IMR-90 (cell line): ENCODE measurements around the gene PLXDC1. TPM values are rescaled to one million over a fixed set of nuclear protein-coding genes. Genes with fewer than 3 reads are reported as not detected.

Source experiments
- ATAC-seq: fragments of 200-7000 bp; cut with Tn5 transposase; 2 replicates; pipeline ENCODE4 v1.9.1; 2020; ENCODE audit warnings: low read depth, mild to moderate bottlenecking, moderate library complexity
- BruUV-seq: library from RNA; stranded (reverse); fragments of 400-500 nt; replicated peaks from 2 replicates; lab custom pipeline; 2021; lab: Mats Ljungman, UMichigan
- CTCF ChIA-PET: fragments of 300-600 bp; formaldehyde crosslinking; extraction: SDS; loops from one replicate; lab custom pipeline; 2021; ENCODE audit warnings: antibody characterized with exemption; lab: Yijun Ruan, JAX
- POLR2A ChIA-PET: fragments of 300-600 bp; sonication (Branson Sonifier 250); formaldehyde crosslinking; loops from one replicate; lab custom pipeline; 2022; ENCODE audit warnings: antibody characterized with exemption; ENCODE audit not compliant: unreplicated experiment; lab: Charles Lee
- DNase-seq: peaks from one replicate; pipeline ENCODE4 v3.0.0; 2013
- H2AFZ ChIP-seq: replicated peaks from 2 replicates; pipeline ENCODE3; 2013; ENCODE audit warnings: low read length, mild to moderate bottlenecking; ENCODE audit not compliant: poor library complexity
- H2AK5ac ChIP-seq: 2 replicates; pipeline ENCODE4 v1.6.1; 2013; ENCODE audit warnings: low read depth, low read length, inconsistent platforms
- H2AK9ac ChIP-seq: replicated peaks from 2 replicates; pipeline ENCODE3; 2013; ENCODE audit warnings: mild to moderate bottlenecking, low read depth, low read length, moderate library complexity; ENCODE audit not compliant: poor library complexity
- H2BK120ac ChIP-seq: 2 replicates; pipeline ENCODE4 v1.6.1; 2013; ENCODE audit warnings: low read depth, low read length, inconsistent platforms
- H2BK15ac ChIP-seq: 3 replicates; pipeline ENCODE4 v1.6.1; 2013; ENCODE audit warnings: low read depth, low read length, inconsistent platforms
- H2BK20ac ChIP-seq: 2 replicates; pipeline ENCODE4 v1.6.1; 2013; ENCODE audit warnings: low read depth, mild to moderate bottlenecking, inconsistent platforms, low read length, moderate library complexity
- H2BK5ac ChIP-seq: 2 replicates; pipeline ENCODE4 v1.6.1; 2013; ENCODE audit warnings: mild to moderate bottlenecking, low read depth, low read length, inconsistent platforms; ENCODE audit not compliant: poor library complexity, severe bottlenecking
- H3K14ac ChIP-seq: replicated peaks from 2 replicates; pipeline ENCODE4 v1.6.1; 2013; ENCODE audit warnings: low read depth, low read length, inconsistent platforms
- H3K18ac ChIP-seq: 2 replicates; pipeline ENCODE4 v1.6.1; 2013; ENCODE audit warnings: low read depth, low read length, control low read depth
- H3K23ac ChIP-seq: 2 replicates; pipeline ENCODE4 v1.6.1; 2013; ENCODE audit warnings: low read depth, low read length, inconsistent platforms
- H3K27ac ChIP-seq: 2 replicates; pipeline ENCODE4 v1.5.1; 2013; ENCODE audit warnings: mild to moderate bottlenecking, control low read depth, low read length; ENCODE audit not compliant: insufficient read depth
- H3K27me3 ChIP-seq: 2 replicates; pipeline ENCODE4 v1.6.1; 2013; ENCODE audit warnings: low read length; ENCODE audit not compliant: control insufficient read depth, insufficient read depth
- H3K36me3 ChIP-seq: 2 replicates; pipeline ENCODE4 v1.6.1; 2013; ENCODE audit warnings: low read length, mixed read lengths; ENCODE audit not compliant: control insufficient read depth, insufficient read depth
- H3K4ac ChIP-seq: 2 replicates; pipeline ENCODE4 v1.6.1; 2013; ENCODE audit warnings: low read depth, low read length, inconsistent platforms
- H3K4me1 ChIP-seq: 2 replicates; pipeline ENCODE4 v1.6.1; 2013; ENCODE audit warnings: low read length, mixed read lengths; ENCODE audit not compliant: control insufficient read depth, insufficient read depth
- H3K4me2 ChIP-seq: 2 replicates; pipeline ENCODE4 v1.6.1; 2013; ENCODE audit warnings: low read depth, mild to moderate bottlenecking, control low read depth, low read length, moderate library complexity
- H3K4me3 ChIP-seq: 2 replicates; pipeline ENCODE4 v1.5.1; 2013; ENCODE audit warnings: low read depth, mild to moderate bottlenecking, control low read depth, low read length, moderate library complexity; ENCODE audit not compliant: insufficient read depth
- H3K56ac ChIP-seq: 2 replicates; pipeline ENCODE4 v1.6.1; 2013; ENCODE audit warnings: low read length, inconsistent platforms; ENCODE audit not compliant: insufficient read depth; ENCODE audit errors: extremely low read depth
- H3K79me1 ChIP-seq, 2 experiments: 2 replicates each; pipeline ENCODE4 v1.6.1; 2013; ENCODE audit warnings: low read length in 2 of 2, inconsistent platforms in 1 of 2, low read depth in 1 of 2
- H3K9ac ChIP-seq: 2 replicates; pipeline ENCODE4 v1.6.1; 2013; ENCODE audit warnings: low read depth, low read length, control low read depth
- H3K9me1 ChIP-seq: 2 replicates; pipeline ENCODE4 v1.6.1; 2013; ENCODE audit warnings: low read length, inconsistent platforms; ENCODE audit not compliant: insufficient read depth
- H3K9me3 ChIP-seq: 2 replicates; pipeline ENCODE4 v1.6.1; 2013; ENCODE audit warnings: low read length; ENCODE audit not compliant: control insufficient read depth, insufficient read depth
- H4K20me1 ChIP-seq: 2 replicates; pipeline ENCODE4 v1.6.1; 2013; ENCODE audit warnings: low read length, inconsistent platforms; ENCODE audit not compliant: insufficient read depth
- H4K5ac ChIP-seq: 2 replicates; pipeline ENCODE4 v1.6.1; 2013; ENCODE audit warnings: mild to moderate bottlenecking, low read depth, low read length, control low read depth
- H4K8ac ChIP-seq, 2 experiments: 2 replicates each; pipeline ENCODE4 v1.6.1; 2013; ENCODE audit warnings: low read depth in 2 of 2, low read length in 2 of 2, control low read depth in 1 of 2, inconsistent platforms in 1 of 2
- H4K91ac ChIP-seq: 2 replicates; pipeline ENCODE4 v1.6.1; 2013; ENCODE audit warnings: low read depth, low read length, inconsistent platforms; ENCODE audit not compliant: insufficient read depth
- CEBPB ChIP-seq: IDR thresholded peaks from 2 replicates; pipeline ENCODE4 v1.6.1; 2012; ENCODE audit warnings: low read depth, low read length, improper control_type of control experiment
- CHD1 ChIP-seq: IDR thresholded peaks from 2 replicates; pipeline ENCODE4 v1.6.1; 2012; ENCODE audit warnings: low read depth, low read length, improper control_type of control experiment
- ELK1 ChIP-seq: fragments of 150-350 bp; IDR thresholded peaks from 2 replicates; pipeline ENCODE4 v1.6.1; 2016; ENCODE audit warnings: low read depth, mild to moderate bottlenecking, low read length, moderate library complexity, borderline replicate concordance
- FOS ChIP-seq: fragments of 150-350 bp; IDR thresholded peaks from 2 replicates; pipeline ENCODE4 v1.6.1; 2016; ENCODE audit warnings: low read depth, low read length
- MAFK ChIP-seq: IDR thresholded peaks from 2 replicates; pipeline ENCODE4 v1.6.1; 2012; ENCODE audit warnings: low read depth, low read length, improper control_type of control experiment
- RCOR1 ChIP-seq: IDR thresholded peaks from 2 replicates; pipeline ENCODE4 v1.6.1; 2012; ENCODE audit warnings: mild to moderate bottlenecking, low read length, improper control_type of control experiment; ENCODE audit not compliant: insufficient replicate concordance
- WGBS, 2 experiments: methylation state at CpG; one replicate each; pipeline versions ENCODE4 v1.1.5 to v1.1.7; 2013; ENCODE audit warnings: missing lambda C conversion rate in 2 of 2; ENCODE audit not compliant: insufficient read length in 1 of 2; ENCODE audit errors: extremely low coverage in 2 of 2; 5-methylcytosine and 5-hydroxymethylcytosine counted together
- dilution Hi-C: fragments of 300-500 bp; cut with HindIII; formaldehyde crosslinking; loops from one replicate; pipeline ENCODE4 v1.14.3; 2018; ENCODE audit warnings: low sequenced_read_pairs; ENCODE audit not compliant: unreplicated experiment
- in situ Hi-C: fragments of 300-500 bp; cut with MboI; formaldehyde crosslinking; loops from 3 replicates; pipeline ENCODE4 v1.14.3; 2019; ENCODE audit warnings: low sequenced_read_pairs, inconsistent platforms, mixed read lengths
- intact Hi-C: fragments of 100-400 bp; cut with micrococcal nuclease; formaldehyde crosslinking; loops from 2 replicates; pipeline ENCODE4 v1.10.0; 2022
- polyA plus RNA-seq, 3 experiments: library from polyadenylated mRNA; depleted of rRNA; stranded (reverse); fragments of >200 nt; gene quantifications; 2 replicates each; pipeline ENCODE4 v1.2.3, GENCODE V29; 2012; ENCODE audit warnings: low replicate concordance in 1 of 3
- total RNA-seq: library from RNA; depleted of rRNA; stranded (reverse); fragments of >200 nt; gene quantifications from 2 replicates; pipeline ENCODE4 v1.2.3, GENCODE V29; 2012

PLXDC1 gene
- total and polyA plus RNA-seq, 2 of the 4 experiments (the other 2 are of a cell fraction) = under 0.01 to 0.50 TPM

- no peak overlapping the region for H4K91ac ChIP-seq
- no CpG with 5 or more reads among the region's 3 CpGs for WGBS, 2 experiments
- dilution Hi-C loops = no loop called here
- H2AK9ac ChIP-seq = no peak overlapping the region
- H4K8ac ChIP-seq = no peak overlapping the region
- H3K9me3 ChIP-seq = peaks cover 4% of the 10 kb centered on the region; the same call in 1 of the 2 replicates
- ATAC-seq (no peak), DNase-seq (no peak)
- H3K4me3 ChIP-seq = no peak overlapping the region
- no peak overlapping the region for H2BK15ac ChIP-seq
- no peak overlapping the region for H3K56ac ChIP-seq
- H2AFZ ChIP-seq = no peak overlapping the region
- in situ Hi-C loops = no loop called here
- H2AK5ac ChIP-seq = no peak overlapping the region
- peaks cover 7% of the 10 kb centered on the region for H3K4me1 ChIP-seq
- no peak overlapping the region for H2BK20ac ChIP-seq
- peaks cover 13% of the 10 kb centered on the region for H3K9me1 ChIP-seq
- H3K4me2 ChIP-seq = no peak overlapping the region
- no peak overlapping the region for H3K14ac ChIP-seq
- CTCF ChIA-PET = no interaction called here
- no peak overlapping the region for H2BK5ac ChIP-seq
- H2BK120ac ChIP-seq = no peak overlapping the region
- H3K79me1 ChIP-seq = no peaks in the 10 kb centered on the region
- no peaks in the 10 kb centered on the region for H3K36me3 ChIP-seq
- no peak overlapping the region for H3K27ac ChIP-seq
- no peak overlapping the region for H3K23ac ChIP-seq
- no peaks in the 10 kb centered on the region for H4K20me1 ChIP-seq
- no peak overlapping the region for H3K9ac ChIP-seq
- intact Hi-C loops = no loop called here
- no peak overlapping the region for H3K18ac ChIP-seq
- POLR2A ChIA-PET = no interaction called here
- H4K5ac ChIP-seq = no peak overlapping the region
- no peak for TF ChIP-seq MAFK
- no peak for TF ChIP-seq RCOR1
- TF ChIP-seq ELK1 = no peak
- no peak for TF ChIP-seq CHD1
- TF ChIP-seq CEBPB = no peak
- no peak for TF ChIP-seq FOS
- H3K27me3 ChIP-seq = peaks cover 18% of the 10 kb centered on the region
- H3K4ac ChIP-seq = no peak overlapping the region
- no TSS peak for BruUV-seq
Measured at GRCh38 chr17:39116224-39116623, 35.2 kb downstream of the PLXDC1 start.
